ENCODE data around the gene RTF1. TPM values are rescaled to one million over a fixed set of nuclear protein-coding genes. Genes with fewer than 3 reads are reported as not detected.

The RTF1 gene
- total RNA-seq, 1 experiment from 2014 or later: 53.9 TPM

DNA sequence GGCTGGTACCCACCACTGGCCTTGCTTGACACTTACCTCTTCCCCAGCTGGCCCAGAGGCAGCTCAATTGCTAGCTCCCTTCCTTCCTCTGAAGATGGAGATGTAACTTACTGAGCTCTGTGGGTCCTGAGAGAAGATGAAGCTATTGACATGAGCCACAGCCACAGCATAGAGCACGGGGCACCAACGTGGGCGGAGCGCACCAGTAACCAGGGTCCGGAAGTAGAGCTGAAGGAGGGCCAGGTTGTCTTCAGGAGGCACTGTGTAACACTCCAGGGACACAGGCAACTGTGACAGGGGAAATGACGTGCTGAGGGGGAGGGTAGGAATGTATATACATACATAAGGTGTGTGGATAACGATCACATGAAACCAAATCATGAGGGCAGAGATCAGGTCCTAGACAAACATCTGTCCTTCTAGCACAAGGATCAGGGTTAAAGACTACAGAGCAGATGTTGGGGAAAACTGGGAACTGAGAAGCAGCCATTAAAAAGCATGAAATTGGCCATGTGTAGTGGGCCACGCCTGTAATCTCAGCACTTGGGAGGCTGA, 101.1 kb downstream of the RTF1 start:
- no peak for DNase-seq
- Histone ChIP-seq H3K27me3 (no peaks in the 10 kb centered on the region), H3K4me3 (no peak overlapping the region), H3K27ac (no peak overlapping the region), H3K4me1 (no peaks in the 10 kb centered on the region), H3K36me3 (no peaks in the 10 kb centered on the region), H3K9me3 (replicated peaks) (no peaks in the 10 kb centered on the region)

DNA sequence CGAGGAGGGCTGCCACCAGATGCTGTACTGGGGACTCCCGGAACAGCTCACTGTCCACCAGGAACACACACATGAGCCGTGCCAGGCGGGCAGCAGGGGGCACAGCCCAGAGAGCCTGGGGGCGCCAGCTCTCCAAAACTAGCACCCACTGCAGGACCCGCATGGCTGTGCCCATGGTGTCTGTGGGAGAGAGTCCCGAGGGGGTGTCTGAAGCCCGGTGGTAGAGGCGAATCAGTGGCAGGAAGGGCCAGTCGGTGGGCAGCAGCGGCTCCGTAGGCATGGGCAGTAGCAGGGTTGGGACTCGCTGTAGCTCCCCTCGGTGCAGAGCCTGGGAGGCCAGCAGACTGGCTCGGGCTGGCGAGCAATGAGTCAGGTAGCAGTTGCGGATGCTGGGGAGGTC, 103.7 kb downstream of the RTF1 start:
- H3K27ac ChIP-seq: no peak overlapping the region
- no peaks in the 10 kb centered on the region for H3K9me3 ChIP-seq (replicated peaks)
- no peak for DNase-seq
- H3K4me1 ChIP-seq: no peaks in the 10 kb centered on the region
- H3K4me3 ChIP-seq: no peak overlapping the region
- no peaks in the 10 kb centered on the region for H3K36me3 ChIP-seq
- H3K27me3 ChIP-seq: no peaks in the 10 kb centered on the region

DNA sequence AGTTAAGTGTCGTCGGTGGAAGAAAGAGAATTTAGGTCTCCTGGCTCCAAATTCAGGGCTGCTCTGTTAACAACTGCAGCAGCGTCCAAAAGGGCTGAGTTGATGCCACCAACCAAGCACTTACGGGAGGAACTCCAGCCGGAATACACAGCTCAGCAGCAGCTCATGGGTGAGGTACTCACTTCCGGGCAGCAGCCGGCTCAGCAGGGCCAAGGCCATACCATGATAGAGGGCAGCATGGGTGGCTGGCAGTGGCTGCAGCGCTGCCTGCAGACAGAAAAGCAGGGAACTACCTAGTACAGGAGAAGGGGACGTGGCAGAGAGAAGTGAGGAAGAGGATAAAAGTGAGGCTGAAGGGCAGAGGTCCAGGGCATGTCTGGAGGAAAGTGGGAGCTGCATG, 104.7 kb downstream of the RTF1 start:
- H3K36me3 ChIP-seq: peaks cover 1% of the 10 kb centered on the region; the same call in 1 of the 2 replicates
- no peak overlapping the region for H3K4me3 ChIP-seq
- DNase-seq: no peak
- H3K4me1 ChIP-seq: no peaks in the 10 kb centered on the region
- no peak overlapping the region for H3K27ac ChIP-seq
- H3K9me3 ChIP-seq (replicated peaks): no peaks in the 10 kb centered on the region
- no peaks in the 10 kb centered on the region for H3K27me3 ChIP-seq

GRCh38 chr15:41523097-41523496, 106.2 kb downstream of the RTF1 start:
- no peak for DNase-seq
- Histone ChIP-seq H3K27ac (no peak overlapping the region), H3K27me3 (no peaks in the 10 kb centered on the region), H3K36me3 (peaks cover 7% of the 10 kb centered on the region), H3K4me1 (no peaks in the 10 kb centered on the region), H3K4me3 (no peak overlapping the region), H3K9me3 (replicated peaks) (no peaks in the 10 kb centered on the region)

- peaks cover 13% of the 10 kb centered on the region for H3K36me3 ChIP-seq
- no peak overlapping the region for H3K27ac ChIP-seq
- no peaks in the 10 kb centered on the region for H3K9me3 ChIP-seq (replicated peaks)
- no peaks in the 10 kb centered on the region for H3K27me3 ChIP-seq
- H3K4me3 ChIP-seq: no peak overlapping the region
- H3K4me1 ChIP-seq: no peaks in the 10 kb centered on the region
- no peak for DNase-seq
Observed at GRCh38 chr15:41530363-41530956, 113.6 kb downstream of the RTF1 start.

Other genes starting within 250 kb of the RTF1 start
- gene EXD1, start 186.3 kb upstream of the RTF1 start, total RNA-seq (2014; rRNA removed; shearing (Covaris generic)): not detected in 2 replicates
- 86.6 and 87.9 TPM in 2 replicates for gene CHP1, start 185.8 kb upstream of the RTF1 start, total RNA-seq (2014; rRNA removed; shearing (Covaris generic))
- 33.7 and 37.8 TPM in 2 replicates for gene OIP5, start 84.5 kb upstream of the RTF1 start, total RNA-seq (2014; rRNA removed; shearing (Covaris generic))
- gene NUSAP1, start 84.2 kb upstream of the RTF1 start, total RNA-seq (2014; rRNA removed; shearing (Covaris generic)): 256 and 300 TPM in 2 replicates
- gene NDUFAF1, start 14.6 kb upstream of the RTF1 start, total RNA-seq (2014; rRNA removed; shearing (Covaris generic)): 17.2 and 17.4 TPM in 2 replicates
- gene ITPKA, start 76.8 kb downstream of the RTF1 start, total RNA-seq (2014; rRNA removed; shearing (Covaris generic)): 8.4 and 8.8 TPM in 2 replicates
- gene LTK, start 96.7 kb downstream of the RTF1 start, total RNA-seq (2014; rRNA removed; shearing (Covaris generic)): 4.7 and 4.9 TPM in 2 replicates
- 19.5 and 24.0 TPM in 2 replicates for gene RPAP1, start 127.2 kb downstream of the RTF1 start, total RNA-seq (2014; rRNA removed; shearing (Covaris generic))
- 23.2 and 24.4 TPM in 2 replicates for gene TYRO3, start 142.1 kb downstream of the RTF1 start, total RNA-seq (2014; rRNA removed; shearing (Covaris generic))
- 75.6 and 83.6 TPM in 2 replicates for gene MGA, start 243.3 kb downstream of the RTF1 start, total RNA-seq (2014; rRNA removed; shearing (Covaris generic))